Stimulated activated CD8-positive, alpha-beta memory T cell treated with anti-CD3 and anti-CD28 coated beads, Interleukin-7, amount 100 ng/mL, for 4 hours (primary cell): ENCODE results near the gene ETS1.
A peak's percentile ranks its signal among the peaks of the same experiment; 100 is the strongest.

ENCODE experiments used
- DNase-seq, 2 donors: peaks; one replicate each; pipeline ENCODE4 v3.0.0-alpha.2; 2020; ENCODE audit warnings: low read depth in 2 of 2

Gene ETS1

DNA sequence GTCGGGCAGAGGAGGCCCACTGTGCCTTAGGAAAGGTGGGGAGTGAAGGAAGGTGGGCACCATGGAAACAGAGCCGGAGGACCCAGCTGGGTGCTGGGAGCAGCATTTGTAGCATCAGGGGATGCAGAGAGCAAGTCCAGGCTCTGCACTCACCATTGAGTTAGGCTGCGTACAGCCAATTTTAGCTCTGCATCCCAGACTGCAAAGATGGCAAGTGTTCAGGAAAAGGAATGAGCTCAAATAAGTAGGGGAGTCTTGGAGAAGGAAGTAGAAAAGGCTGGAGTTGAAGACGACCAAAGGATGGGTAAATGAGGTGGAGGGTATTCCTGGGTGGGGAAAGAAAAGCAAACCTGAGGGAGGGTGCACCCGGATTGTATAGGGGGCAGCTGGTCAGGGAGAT, 31.6 kb upstream of the ETS1 start:
- no peak for DNase-seq

- no peak for DNase-seq
Measured at GRCh38 chr11:128618603-128619002, 31.2 kb upstream of the ETS1 start.

- DNase-seq = no peak
Measured at GRCh38 chr11:128616161-128616560, 28.8 kb upstream of the ETS1 start.

DNA sequence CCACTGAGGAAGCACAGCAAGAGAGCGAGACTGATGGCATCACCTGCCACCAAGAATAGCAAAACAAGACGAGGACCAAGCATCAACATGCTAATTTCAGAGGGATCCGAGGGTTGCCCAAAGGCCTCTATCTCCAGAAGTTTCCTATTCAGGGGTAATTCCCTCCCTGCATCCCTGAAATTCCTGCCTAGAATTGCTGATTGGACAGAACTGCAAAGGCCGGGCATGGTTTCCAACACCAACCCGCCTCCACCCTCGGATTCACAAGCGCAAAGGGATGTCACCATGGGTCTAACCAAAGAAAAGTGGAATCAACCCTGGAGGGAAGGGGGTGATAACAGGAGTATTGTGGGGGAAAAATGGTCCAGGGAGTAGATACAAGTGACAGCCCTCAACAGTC, 28.3 kb upstream of the ETS1 start:
- DNase-seq = no peak

DNA sequence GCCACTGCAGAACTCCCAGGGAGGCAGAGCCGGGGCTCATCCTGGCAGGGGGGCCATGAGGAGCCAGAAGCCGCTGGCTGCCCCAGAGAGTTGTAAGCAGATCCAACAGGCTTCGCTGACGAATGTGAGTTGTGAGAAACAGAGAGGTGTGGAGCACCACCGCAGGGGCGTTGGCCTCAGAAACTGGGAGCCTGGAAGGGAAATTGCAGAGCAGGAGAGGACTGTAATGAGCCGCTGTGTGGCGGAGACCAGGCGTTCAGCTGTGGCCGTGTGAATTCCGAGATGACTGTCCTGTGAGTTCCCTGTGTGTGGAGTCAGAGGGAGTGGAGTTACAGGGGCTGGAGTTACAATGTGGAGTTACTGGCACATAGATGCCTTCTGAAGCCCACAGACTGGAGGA, 27.7 kb upstream of the ETS1 start:
- DNase-seq = no peak

DNA sequence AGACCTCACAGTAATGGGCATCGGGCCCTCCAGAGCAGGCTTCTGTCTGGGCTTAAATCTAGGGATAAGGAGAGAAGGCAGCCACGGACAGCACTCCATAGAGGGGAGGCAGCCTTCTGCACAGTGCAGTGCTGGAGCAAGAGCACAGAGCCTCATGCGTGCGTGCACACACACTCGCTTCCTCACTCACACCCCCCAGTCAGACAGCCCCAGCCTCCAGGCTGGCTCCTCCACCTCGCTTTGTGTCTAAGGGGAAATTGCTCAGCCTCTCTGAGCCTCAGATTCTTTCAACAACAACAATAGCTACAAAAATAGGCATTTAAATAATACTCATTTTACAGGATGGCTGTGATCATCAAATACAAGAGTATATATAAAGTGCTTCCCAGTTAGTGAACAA, 26.7 kb upstream of the ETS1 start:
- DNase-seq = no peak

DNA sequence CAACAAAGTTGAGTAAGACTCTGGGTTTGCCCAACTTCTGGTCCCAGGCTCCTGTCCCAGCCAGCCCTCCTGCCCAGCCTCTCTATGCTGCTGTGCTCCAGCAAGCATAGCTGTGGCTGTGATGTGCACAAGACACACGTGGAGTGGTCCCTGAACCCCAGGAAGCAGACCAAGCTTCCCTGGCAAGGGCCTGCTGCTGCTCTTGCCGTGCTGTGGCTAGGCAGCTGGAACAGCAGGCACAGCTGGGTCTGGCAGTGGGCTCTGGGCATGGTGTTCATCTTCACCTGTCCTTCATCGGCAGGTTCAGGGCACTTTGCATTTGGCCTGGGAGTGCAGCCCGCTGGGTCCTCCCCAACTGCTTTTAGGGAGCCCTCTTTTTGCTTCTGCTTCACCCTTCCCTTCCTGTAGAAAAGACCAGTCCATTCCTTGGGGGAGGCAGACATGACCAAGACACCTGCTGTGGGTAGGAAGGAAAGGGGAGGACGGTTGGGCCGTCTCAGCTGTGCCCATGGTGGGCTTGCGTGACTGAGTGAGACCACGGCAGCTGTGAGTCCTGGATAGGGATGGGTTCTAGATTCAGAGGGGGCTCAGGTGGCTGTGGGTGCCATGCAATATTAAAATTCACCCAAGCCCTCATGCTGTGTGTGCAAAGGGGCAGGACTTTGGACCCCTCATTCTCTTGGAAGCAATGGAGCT, 26.1 kb upstream of the ETS1 start:
- no peak for DNase-seq

DNA sequence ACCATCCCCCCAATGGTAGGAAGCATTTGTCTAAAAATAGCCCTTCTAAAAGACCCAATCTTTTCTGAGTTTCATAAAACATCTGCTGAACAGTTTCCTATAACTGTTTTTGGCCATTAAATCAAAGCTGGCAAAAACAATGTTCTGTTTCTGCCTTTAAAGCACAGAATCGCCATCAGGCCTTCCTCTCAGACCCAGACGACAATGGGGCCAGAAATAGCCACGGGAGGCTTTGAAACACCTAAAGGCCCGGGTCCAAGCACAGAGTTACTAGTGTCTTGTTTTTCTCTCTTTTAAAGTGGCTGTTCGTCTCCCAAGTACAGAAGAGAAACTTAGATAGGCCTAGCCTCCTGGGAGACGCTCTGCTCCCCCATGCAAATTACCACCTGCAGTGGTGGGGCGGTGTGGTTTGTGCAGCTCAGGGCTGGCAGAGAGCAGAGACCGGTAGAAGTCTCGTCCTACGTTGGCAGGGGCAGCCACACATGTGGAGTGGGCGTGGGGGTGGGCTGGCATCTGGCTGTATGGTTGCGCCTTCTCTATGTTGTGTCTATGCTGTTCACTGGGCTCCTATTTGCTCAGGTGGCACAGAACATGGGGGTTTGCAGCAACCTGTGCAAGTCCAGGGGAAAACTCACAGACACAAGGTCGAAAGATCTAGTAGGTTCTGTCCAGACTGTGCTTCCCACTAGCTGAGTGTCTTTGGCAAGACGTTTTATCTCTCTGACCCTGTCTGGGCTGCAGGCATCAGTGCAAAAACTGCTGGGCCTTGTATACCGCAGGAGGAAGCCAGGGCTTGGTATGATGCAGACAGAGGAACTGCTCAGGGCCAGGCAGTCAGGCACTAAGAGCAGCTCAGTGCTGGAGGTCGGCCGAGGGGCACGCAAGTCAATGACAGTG, 23.6 kb upstream of the ETS1 start:
- DNase-seq = peak; percentile 42 to 70

DNA sequence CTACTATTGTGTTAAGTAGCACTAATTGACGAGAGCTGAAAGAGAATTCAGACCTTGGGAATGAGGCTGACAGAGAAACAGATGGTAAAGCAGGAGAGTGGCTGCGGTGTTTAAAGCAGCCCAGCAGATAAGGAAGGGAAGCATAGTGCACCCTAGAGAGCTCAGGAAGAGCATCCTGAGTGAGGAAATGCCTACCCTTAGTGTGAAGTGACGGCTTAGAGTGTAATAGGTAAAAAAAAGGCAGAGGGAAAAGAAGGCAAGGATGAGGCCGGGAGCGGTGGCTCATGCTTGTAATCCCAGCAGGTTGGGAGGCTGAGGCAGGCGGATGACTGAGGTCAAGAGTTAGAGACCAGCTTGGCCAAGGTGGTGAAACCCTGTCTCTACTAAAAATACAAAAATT, 22.4 kb upstream of the ETS1 start:
- DNase-seq = no peak

GRCh38 chr11:128608746-128609407, 21.5 kb upstream of the ETS1 start:
- no peak for DNase-seq

DNA sequence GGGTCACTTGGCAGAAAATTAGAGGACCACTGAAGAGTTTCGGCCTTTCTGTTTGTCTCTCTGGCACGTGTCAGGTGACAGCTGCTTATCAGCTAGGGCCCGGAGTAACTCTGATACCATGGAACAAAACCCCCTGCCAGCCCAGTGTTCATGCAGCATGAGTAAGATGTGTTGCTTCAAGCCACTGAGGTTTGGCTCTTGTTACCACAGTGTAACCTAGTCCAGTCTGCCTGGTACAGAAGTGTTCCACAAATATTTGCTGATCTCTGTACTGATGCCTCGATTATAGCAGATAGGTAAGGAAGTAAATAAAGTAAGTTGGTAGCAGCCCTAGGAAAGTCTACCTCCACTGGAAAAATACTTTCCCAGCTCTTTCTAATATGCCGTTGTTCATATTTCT, 20.5 kb upstream of the ETS1 start:
- DNase-seq = no peak

- DNase-seq = no peak
Measured at GRCh38 chr11:128604723-128605122, 17.4 kb upstream of the ETS1 start.

DNA sequence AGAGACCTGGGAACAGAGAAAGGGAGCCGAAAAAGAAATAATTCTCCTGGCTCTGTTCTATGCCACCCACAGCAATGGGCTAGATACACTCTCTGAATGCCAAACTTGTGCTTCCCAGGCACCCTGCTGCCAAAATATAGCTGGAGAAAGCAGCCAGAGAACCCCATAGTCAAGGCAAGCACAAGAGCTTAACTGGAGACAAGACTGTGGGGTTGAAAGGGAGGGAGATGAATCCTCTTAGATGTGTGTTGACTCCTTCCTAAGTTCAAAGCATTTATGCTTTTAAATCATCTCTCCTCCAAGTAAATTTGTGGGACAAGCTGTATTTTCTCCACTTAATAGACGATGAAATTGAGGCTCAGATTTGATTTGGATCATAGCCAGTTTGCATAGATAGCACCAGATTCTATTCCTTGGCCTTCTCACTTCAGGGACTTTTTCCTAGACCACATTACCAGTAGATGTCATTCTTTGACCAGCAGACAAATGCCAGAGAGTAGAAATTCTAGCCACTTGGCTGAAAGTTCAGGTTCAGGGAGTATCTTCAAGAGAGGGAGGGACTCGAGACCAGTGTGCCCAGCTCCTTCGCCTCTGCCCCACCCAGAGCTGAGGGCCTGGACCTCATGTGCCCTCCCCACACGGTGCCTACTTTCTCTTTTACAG, 16.5 kb upstream of the ETS1 start:
- DNase-seq = no peak

- DNase-seq = no peak
Measured at GRCh38 chr11:128603003-128603696, 15.8 kb upstream of the ETS1 start.

GRCh38 chr11:128599729-128600128, 12.4 kb upstream of the ETS1 start:
- no peak for DNase-seq

DNA sequence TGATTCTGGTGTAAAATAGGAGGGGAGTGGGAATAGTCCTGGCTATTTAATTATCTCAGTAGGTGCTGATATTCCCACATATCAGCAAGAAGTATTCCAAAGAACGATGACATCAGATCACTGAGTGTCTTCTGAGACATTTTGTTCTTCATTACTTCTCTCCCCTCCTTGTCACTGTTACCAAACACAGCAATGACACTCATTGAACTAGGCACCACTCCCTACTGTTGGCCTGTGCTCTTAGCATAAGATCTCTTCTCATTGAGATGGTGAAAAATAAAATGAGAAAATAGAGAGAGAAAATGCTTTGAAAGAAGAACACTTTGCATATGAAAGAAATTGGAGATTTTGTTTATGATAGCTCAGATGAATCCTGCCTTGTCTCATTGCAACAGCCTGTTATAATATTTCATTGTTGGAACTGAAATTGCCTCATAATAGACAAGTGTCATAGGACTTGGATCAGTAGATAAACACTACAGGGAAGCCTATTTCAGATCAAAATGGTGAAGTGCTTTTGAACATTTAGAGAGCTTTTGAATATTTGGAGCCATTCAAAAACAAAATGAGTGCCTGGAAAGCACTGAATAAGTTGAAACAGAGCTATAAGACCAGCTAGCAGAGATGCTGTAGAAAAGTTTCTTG, 11.3 kb upstream of the ETS1 start:
- no peak for DNase-seq

GRCh38 chr11:128598096-128598495, 10.7 kb upstream of the ETS1 start:
- DNase-seq = no peak

GRCh38 chr11:128597209-128597608, 9.9 kb upstream of the ETS1 start:
- no peak for DNase-seq

DNA sequence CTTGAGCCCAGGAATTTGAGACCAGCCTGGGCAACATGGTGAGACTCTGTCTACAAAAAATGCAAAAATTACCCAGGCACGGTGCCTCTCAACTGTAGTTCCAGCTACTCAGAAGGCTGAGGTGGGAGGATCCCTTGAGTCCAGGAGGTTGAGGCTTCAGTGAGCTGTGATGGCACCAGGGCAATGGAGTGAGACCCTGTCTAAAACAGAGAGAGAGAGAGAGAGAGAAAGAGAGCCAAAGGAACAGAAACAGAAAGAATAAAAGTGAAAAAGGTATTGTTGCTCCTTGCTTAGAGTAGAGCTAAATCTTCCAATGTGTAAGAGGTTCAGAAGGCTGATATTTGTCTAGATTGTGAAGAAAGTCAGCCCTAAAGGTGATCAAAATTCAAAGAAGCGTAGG, 8.9 kb upstream of the ETS1 start:
- DNase-seq = no peak

- no peak for DNase-seq
Measured at GRCh38 chr11:128595775-128596174, 8.4 kb upstream of the ETS1 start.

- DNase-seq = no peak
Measured at GRCh38 chr11:128595221-128595620, 7.9 kb upstream of the ETS1 start.
